ENCODE results near the gene DDX23.

DDX23 gene

GRCh38 chr12:48832321-48833060 lies 19.5 kb downstream of the DDX23 start:
- Histone ChIP-seq H2AFZ (ENCODE audit: low read depth, low read length) (no peak overlapping the region), H3K4ac (ENCODE audit: low read depth in 1 of 2, low read length in 2 of 2) (no peak overlapping the region), H4K91ac (ENCODE audit: low read length) (no peak overlapping the region), H3K14ac (ENCODE audit: low read length in 2 of 2) (no peak overlapping the region), H4K8ac (ENCODE audit: low read length) (no peak overlapping the region), H3K79me1 (replicated peaks; ENCODE audit: low read length, poor library complexity, severe bottlenecking) (peaks cover 16% of the 10 kb centered on the region), H2BK120ac (ENCODE audit: low read depth, low read length) (no peak overlapping the region), H3K27ac (ENCODE audit: low read length, poor library complexity, severe bottlenecking) (no peak overlapping the region), H2BK12ac (ENCODE audit: low read length in 2 of 2) (no peak overlapping the region), H3K4me2 (ENCODE audit: low read length, poor library complexity, severe bottlenecking) (no peak overlapping the region), H3K9ac (ENCODE audit: low read length) (no peak overlapping the region), H2BK15ac (ENCODE audit: low read depth, poor library complexity, severe bottlenecking) (no peak overlapping the region), H3K27me3 (ENCODE audit: control insufficient read depth in 1 of 2, insufficient read depth in 1 of 2, low read length in 2 of 2) (no peaks in the 10 kb centered on the region), H3K23ac (ENCODE audit: low read length in 2 of 2) (no peak overlapping the region), H3K36me3 (ENCODE audit: control insufficient read depth in 1 of 2, insufficient read depth in 2 of 2, low read depth in 1 of 2, low read length in 2 of 2) (peaks cover 84 to 98% of the 10 kb centered on the region in 2 experiments), H3K4me3 (ENCODE audit: insufficient read depth in 1 of 2, low read depth in 1 of 2, low read length in 2 of 2) (no peak overlapping the region), H2AK5ac (ENCODE audit: low read length, severe bottlenecking) (no peak overlapping the region), H2BK5ac (ENCODE audit: low read depth, low read length, poor library complexity, severe bottlenecking) (no peak overlapping the region), H3K18ac (ENCODE audit: low read depth in 1 of 2, low read length in 2 of 2) (no peak overlapping the region), H3K9me3 (ENCODE audit: control insufficient read depth, low read length) (no peaks in the 10 kb centered on the region), H3K4me1 (ENCODE audit: control insufficient read depth, insufficient read depth, low read depth, low read length) (no peaks in the 10 kb centered on the region)
- 95% methylated on average over 12 of the region's 12 CpGs for WGBS
- DNase-seq: no peak

GRCh38 chr12:48831257-48831656 lies 20.7 kb downstream of the DDX23 start:
- no peaks in the 10 kb centered on the region for H3K4me1 ChIP-seq (ENCODE audit: control insufficient read depth, insufficient read depth, low read depth, low read length)
- H2AK5ac ChIP-seq (ENCODE audit: low read length, severe bottlenecking): no peak overlapping the region
- H2BK5ac ChIP-seq (ENCODE audit: low read depth, low read length, poor library complexity, severe bottlenecking): no peak overlapping the region
- no peaks in the 10 kb centered on the region for H3K9me3 ChIP-seq (ENCODE audit: control insufficient read depth, low read length)
- H3K4me2 ChIP-seq (ENCODE audit: low read length, poor library complexity, severe bottlenecking): no peak overlapping the region
- H2AFZ ChIP-seq (ENCODE audit: low read depth, low read length): no peak overlapping the region
- no peak overlapping the region for H2BK120ac ChIP-seq (ENCODE audit: low read depth, low read length)
- no peak overlapping the region for H2BK12ac ChIP-seq (ENCODE audit: low read length in 2 of 2)
- no peak overlapping the region for H4K91ac ChIP-seq (ENCODE audit: low read length)
- no peak overlapping the region for H3K27ac ChIP-seq (ENCODE audit: low read length, poor library complexity, severe bottlenecking)
- H3K18ac ChIP-seq (ENCODE audit: low read depth in 1 of 2, low read length in 2 of 2): no peak overlapping the region
- H3K14ac ChIP-seq (ENCODE audit: low read length in 2 of 2): no peak overlapping the region
- peaks cover 85 to 98% of the 10 kb centered on the region in 2 experiments for H3K36me3 ChIP-seq (ENCODE audit: control insufficient read depth in 1 of 2, insufficient read depth in 2 of 2, low read depth in 1 of 2, low read length in 2 of 2)
- no peak overlapping the region for H2BK15ac ChIP-seq (ENCODE audit: low read depth, poor library complexity, severe bottlenecking)
- H3K27me3 ChIP-seq (ENCODE audit: control insufficient read depth in 1 of 2, insufficient read depth in 1 of 2, low read length in 2 of 2): no peaks in the 10 kb centered on the region
- peaks cover 13% of the 10 kb centered on the region for H3K79me1 ChIP-seq (replicated peaks; ENCODE audit: low read length, poor library complexity, severe bottlenecking)
- H3K4ac ChIP-seq (ENCODE audit: low read depth in 1 of 2, low read length in 2 of 2): no peak overlapping the region
- no peak overlapping the region for H3K4me3 ChIP-seq (ENCODE audit: insufficient read depth in 1 of 2, low read depth in 1 of 2, low read length in 2 of 2)
- no peak overlapping the region for H4K8ac ChIP-seq (ENCODE audit: low read length)
- WGBS: 95% methylated on average over 6 of the region's 6 CpGs
- DNase-seq: no peak
- no peak overlapping the region for H3K23ac ChIP-seq (ENCODE audit: low read length in 2 of 2)
- H3K9ac ChIP-seq (ENCODE audit: low read length): no peak overlapping the region

DNA sequence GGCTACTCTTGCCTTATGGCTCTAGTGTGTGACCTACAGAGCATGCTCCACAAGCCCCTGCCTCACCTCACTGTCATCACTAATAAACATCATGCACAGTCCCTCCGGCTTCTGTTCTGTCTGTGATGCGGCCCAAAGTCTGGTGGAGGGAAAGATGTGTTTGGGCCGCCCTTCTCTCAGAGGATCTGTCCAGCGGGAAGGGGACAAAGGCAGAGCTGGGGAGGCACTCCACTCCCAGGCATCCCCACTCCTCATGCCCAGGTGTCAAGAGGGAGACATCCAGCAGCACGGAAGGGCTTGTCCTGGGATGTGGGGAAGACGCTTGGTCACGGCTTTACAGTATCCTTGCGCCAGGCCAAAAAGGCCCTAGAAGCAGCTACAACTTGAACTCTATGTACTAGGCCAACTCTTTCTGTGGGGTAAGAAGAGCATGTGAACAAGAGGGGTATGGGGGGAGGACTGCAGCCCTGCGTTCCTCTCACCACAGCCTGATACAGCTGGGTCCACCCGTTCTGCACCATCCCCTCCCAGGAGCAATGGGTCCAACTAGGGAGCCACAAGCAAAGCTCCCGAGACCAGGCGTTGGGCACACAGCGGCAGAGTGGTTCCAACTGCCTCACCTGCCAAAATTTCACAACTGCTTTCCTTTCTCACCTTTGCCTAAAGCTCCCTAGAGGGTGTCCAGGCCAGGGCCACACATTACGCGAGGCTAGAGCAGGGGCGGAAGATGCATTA lies 23.0 kb downstream of the DDX23 start:
- H2BK5ac ChIP-seq (ENCODE audit: low read depth, low read length, poor library complexity, severe bottlenecking): no peak overlapping the region
- H2BK15ac ChIP-seq (ENCODE audit: low read depth, poor library complexity, severe bottlenecking): no peak overlapping the region
- 95% methylated on average over 15 of the region's 16 CpGs for WGBS

DNA sequence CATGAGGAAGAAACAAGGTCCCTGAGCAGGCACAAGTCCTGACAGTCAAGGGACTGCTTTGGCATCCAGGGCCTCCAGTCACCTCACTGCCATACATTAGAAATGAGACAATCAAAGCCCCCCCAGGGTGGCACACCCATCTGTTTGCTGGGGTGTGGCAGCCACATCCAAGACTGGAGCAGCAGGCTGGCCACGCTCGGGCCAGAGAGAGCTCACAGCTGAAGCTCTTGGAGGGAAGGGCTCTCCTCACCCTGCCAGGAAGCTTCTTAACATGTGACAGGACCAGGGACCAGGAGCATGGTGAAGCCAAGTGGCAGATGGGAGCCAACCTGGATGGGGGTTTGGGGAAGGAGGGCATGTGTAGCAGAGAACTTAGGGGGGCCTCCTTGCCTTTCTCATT lies 23.7 kb downstream of the DDX23 start:
- Histone ChIP-seq H3K27ac (ENCODE audit: low read length, poor library complexity, severe bottlenecking) (no peak overlapping the region), H3K79me1 (replicated peaks; ENCODE audit: low read length, poor library complexity, severe bottlenecking) (peaks cover 11% of the 10 kb centered on the region), H3K9me3 (ENCODE audit: control insufficient read depth, low read length) (no peaks in the 10 kb centered on the region), H2BK120ac (ENCODE audit: low read depth, low read length) (no peak overlapping the region), H3K4ac (ENCODE audit: low read depth in 1 of 2, low read length in 2 of 2) (no peak overlapping the region), H2AFZ (ENCODE audit: low read depth, low read length) (no peak overlapping the region), H2BK15ac (ENCODE audit: low read depth, poor library complexity, severe bottlenecking) (no peak overlapping the region), H3K4me3 (ENCODE audit: insufficient read depth in 1 of 2, low read depth in 1 of 2, low read length in 2 of 2) (no peak overlapping the region), H3K27me3 (ENCODE audit: control insufficient read depth in 1 of 2, insufficient read depth in 1 of 2, low read length in 2 of 2) (no peaks in the 10 kb centered on the region), H3K23ac (ENCODE audit: low read length in 2 of 2) (no peak overlapping the region), H3K36me3 (ENCODE audit: control insufficient read depth in 1 of 2, insufficient read depth in 2 of 2, low read depth in 1 of 2, low read length in 2 of 2) (peaks cover 99 to 100% of the 10 kb centered on the region in 2 experiments), H4K8ac (ENCODE audit: low read length) (no peak overlapping the region), H3K4me1 (ENCODE audit: control insufficient read depth, insufficient read depth, low read depth, low read length) (no peaks in the 10 kb centered on the region), H3K4me2 (ENCODE audit: low read length, poor library complexity, severe bottlenecking) (no peak overlapping the region), H3K18ac (ENCODE audit: low read depth in 1 of 2, low read length in 2 of 2) (no peak overlapping the region), H4K91ac (ENCODE audit: low read length) (no peak overlapping the region), H2BK5ac (ENCODE audit: low read depth, low read length, poor library complexity, severe bottlenecking) (no peak overlapping the region), H2AK5ac (ENCODE audit: low read length, severe bottlenecking) (no peak overlapping the region), H2BK12ac (ENCODE audit: low read length in 2 of 2) (no peak overlapping the region), H3K14ac (ENCODE audit: low read length in 2 of 2) (no peak overlapping the region), H3K9ac (ENCODE audit: low read length) (no peak overlapping the region)
- DNase-seq: no peak
- WGBS: 67% methylated on average over 2 of the region's 2 CpGs

More for the DNA sequence above, 23.0 kb downstream of the DDX23 start:
- Histone ChIP-seq H3K79me1 (replicated peaks; ENCODE audit: low read length, poor library complexity, severe bottlenecking) (peaks cover 11% of the 10 kb centered on the region), H3K14ac (ENCODE audit: low read length in 2 of 2) (no peak overlapping the region), H3K27me3 (ENCODE audit: control insufficient read depth in 1 of 2, insufficient read depth in 1 of 2, low read length in 2 of 2) (no peaks in the 10 kb centered on the region), H3K4me2 (ENCODE audit: low read length, poor library complexity, severe bottlenecking) (no peak overlapping the region), H3K18ac (ENCODE audit: low read depth in 1 of 2, low read length in 2 of 2) (no peak overlapping the region), H3K23ac (ENCODE audit: low read length in 2 of 2) (no peak overlapping the region), H3K9ac (ENCODE audit: low read length) (no peak overlapping the region), H4K91ac (ENCODE audit: low read length) (no peak overlapping the region), H3K9me3 (ENCODE audit: control insufficient read depth, low read length) (no peaks in the 10 kb centered on the region), H4K8ac (ENCODE audit: low read length) (no peak overlapping the region), H3K4me1 (ENCODE audit: control insufficient read depth, insufficient read depth, low read depth, low read length) (no peaks in the 10 kb centered on the region), H3K4me3 (ENCODE audit: insufficient read depth in 1 of 2, low read depth in 1 of 2, low read length in 2 of 2) (no peak overlapping the region), H2AFZ (ENCODE audit: low read depth, low read length) (no peak overlapping the region), H3K4ac (ENCODE audit: low read depth in 1 of 2, low read length in 2 of 2) (no peak overlapping the region), H3K27ac (ENCODE audit: low read length, poor library complexity, severe bottlenecking) (no peak overlapping the region), H2BK12ac (ENCODE audit: low read length in 2 of 2) (no peak overlapping the region), H3K36me3 (ENCODE audit: control insufficient read depth in 1 of 2, insufficient read depth in 2 of 2, low read depth in 1 of 2, low read length in 2 of 2) (peaks cover 95 to 99% of the 10 kb centered on the region in 2 experiments), H2AK5ac (ENCODE audit: low read length, severe bottlenecking) (no peak overlapping the region), H2BK120ac (ENCODE audit: low read depth, low read length) (no peak overlapping the region)
- DNase-seq: no peak
